CD4-positive, alpha-beta T cell treated with Interleukin-10 for 1 hour (primary cell): ENCODE results near the gene PCDH9.

ENCODE experiments used
- DNase-seq: peaks from one replicate; pipeline ENCODE4 v3.0.0-alpha.2; 2020

PCDH9 gene

GRCh38 chr13:66410314-66410713, 819.8 kb downstream of the PCDH9 start:
- DNase-seq: no peak

GRCh38 chr13:66409542-66409941, 820.6 kb downstream of the PCDH9 start:
- DNase-seq: no peak

- DNase-seq: no peak
Observed at GRCh38 chr13:66407128-66407527, 823.0 kb downstream of the PCDH9 start.

GRCh38 chr13:66405908-66406802, 824.0 kb downstream of the PCDH9 start:
- DNase-seq: no peak

GRCh38 chr13:66402546-66402945, 827.6 kb downstream of the PCDH9 start:
- no peak for DNase-seq

- no peak for DNase-seq
Observed at GRCh38 chr13:66402066-66402465, 828.1 kb downstream of the PCDH9 start.

GRCh38 chr13:66400292-66400691, 829.8 kb downstream of the PCDH9 start:
- DNase-seq: no peak

- DNase-seq: no peak
Observed at GRCh38 chr13:66399873-66400272, 830.3 kb downstream of the PCDH9 start.

GRCh38 chr13:66397133-66397532, 833.0 kb downstream of the PCDH9 start:
- DNase-seq: no peak

GRCh38 chr13:66391322-66391721, 838.8 kb downstream of the PCDH9 start:
- no peak for DNase-seq

GRCh38 chr13:66378894-66379293, 851.2 kb downstream of the PCDH9 start:
- no peak for DNase-seq

- DNase-seq: no peak
Observed at GRCh38 chr13:66377569-66377968, 852.6 kb downstream of the PCDH9 start.

- no peak for DNase-seq
Observed at GRCh38 chr13:66375756-66376155, 854.4 kb downstream of the PCDH9 start.

- no peak for DNase-seq
Observed at GRCh38 chr13:66369666-66370065, 860.5 kb downstream of the PCDH9 start.

GRCh38 chr13:66367356-66367755, 862.8 kb downstream of the PCDH9 start:
- DNase-seq: no peak

GRCh38 chr13:66365101-66365500, 865.0 kb downstream of the PCDH9 start:
- no peak for DNase-seq

- DNase-seq: no peak
Observed at GRCh38 chr13:66364346-66364745, 865.8 kb downstream of the PCDH9 start.

GRCh38 chr13:66362485-66362884, 867.7 kb downstream of the PCDH9 start:
- DNase-seq: no peak

- no peak for DNase-seq
Observed at GRCh38 chr13:66359910-66360552, 870.1 kb downstream of the PCDH9 start.

GRCh38 chr13:66359393-66359792, 870.7 kb downstream of the PCDH9 start:
- no peak for DNase-seq

GRCh38 chr13:66358564-66358963, 871.6 kb downstream of the PCDH9 start:
- no peak for DNase-seq

- DNase-seq: no peak
Observed at GRCh38 chr13:66357463-66357862, 872.7 kb downstream of the PCDH9 start.

GRCh38 chr13:66354879-66355751, 875.0 kb downstream of the PCDH9 start:
- DNase-seq: no peak
